Measurements from ENCODE around the gene GRWD1. TPM values are rescaled to one million over a fixed set of nuclear protein-coding genes. Genes with fewer than 3 reads are reported as not detected.

GRWD1 gene
- total RNA-seq, 4 donors from 2014 or later, result 27.8 to 36.0 (median 31.2) TPM

DNA sequence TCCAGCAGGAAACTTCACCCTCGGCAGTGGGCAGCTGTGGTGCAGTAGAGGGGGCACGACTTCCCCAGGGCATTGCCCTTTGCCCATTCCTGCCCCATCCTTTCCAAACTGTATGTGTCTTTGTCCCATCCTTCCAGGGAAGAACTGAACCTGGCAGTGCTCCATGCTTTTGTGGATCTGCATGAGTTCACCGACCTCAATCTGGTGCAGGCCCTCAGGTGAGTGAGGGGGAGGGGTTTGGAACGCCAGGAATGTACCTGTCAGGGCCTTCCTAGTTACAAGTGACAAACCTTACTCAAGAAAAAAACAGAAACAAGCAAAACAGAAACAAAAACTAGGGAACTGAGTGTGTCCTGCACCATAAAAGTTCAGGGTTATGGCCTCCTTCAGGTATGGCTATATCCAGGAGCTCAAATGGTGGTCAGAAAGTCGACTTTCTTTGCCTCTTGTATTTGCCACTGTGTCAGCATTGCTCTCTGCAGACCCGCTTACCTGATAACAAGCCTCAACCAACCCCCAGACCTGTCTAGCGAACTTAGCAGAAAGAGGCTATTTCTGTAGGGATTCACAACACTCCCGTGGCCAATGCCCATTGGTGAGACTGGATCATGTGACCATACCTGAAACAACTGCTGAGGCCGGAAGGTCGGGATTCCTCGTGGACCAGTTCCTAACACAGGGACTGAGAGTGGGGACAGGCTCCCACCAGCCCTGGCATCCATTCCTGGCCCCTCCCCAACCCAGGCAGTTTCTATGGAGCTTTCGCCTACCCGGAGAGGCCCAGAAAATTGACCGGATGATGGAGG, 27.6 kb downstream of the GRWD1 start:
- DNase-seq, result no peak
- Histone ChIP-seq H3K4me3 (no peak overlapping the region), H3K36me3 (peaks cover 0 to 78% of the 10 kb centered on the region in 2 donors)

DNA sequence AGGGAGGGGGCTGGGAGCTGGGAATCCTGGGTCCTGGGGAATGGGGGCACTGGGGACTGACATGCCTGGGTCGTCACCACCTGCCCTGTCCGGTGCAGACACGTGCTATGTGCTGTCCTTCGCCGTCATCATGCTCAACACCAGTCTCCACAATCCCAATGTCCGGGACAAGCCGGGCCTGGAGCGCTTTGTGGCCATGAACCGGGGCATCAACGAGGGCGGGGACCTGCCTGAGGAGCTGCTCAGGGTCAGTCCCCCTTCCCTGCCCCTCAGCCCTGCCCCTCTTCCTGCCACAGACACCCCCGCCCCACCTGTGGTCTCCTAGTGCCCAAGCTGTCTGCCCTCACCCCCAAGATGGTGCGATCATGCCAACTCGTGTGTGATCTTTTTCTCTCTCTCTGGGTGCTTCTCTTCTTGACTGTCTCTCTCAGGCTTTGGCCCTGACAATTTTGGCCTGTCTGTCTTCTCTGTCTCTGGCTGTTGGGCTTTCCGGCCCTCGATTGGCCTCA, 28.4 kb downstream of the GRWD1 start:
- Histone ChIP-seq H3K27ac (no peak overlapping the region), H3K9me3 (no peaks in the 10 kb centered on the region), H3K27me3 (no peaks in the 10 kb centered on the region), H3K4me3 (no peak overlapping the region), H3K36me3 (peaks cover 0 to 82% of the 10 kb centered on the region in 2 donors), H3K4me1 (peaks cover 8 to 12% of the 10 kb centered on the region in 2 donors)
- no peak for ATAC-seq
- intact Hi-C loops (cut with DNase I; ENCODE audit: low total_unique reads) (no loop called here), in situ Hi-C loops (cut with MboI; ENCODE audit: low sequenced_read_pairs in 4 of 4) (no loop called here)
- TF ChIP-seq, protein P1, sequence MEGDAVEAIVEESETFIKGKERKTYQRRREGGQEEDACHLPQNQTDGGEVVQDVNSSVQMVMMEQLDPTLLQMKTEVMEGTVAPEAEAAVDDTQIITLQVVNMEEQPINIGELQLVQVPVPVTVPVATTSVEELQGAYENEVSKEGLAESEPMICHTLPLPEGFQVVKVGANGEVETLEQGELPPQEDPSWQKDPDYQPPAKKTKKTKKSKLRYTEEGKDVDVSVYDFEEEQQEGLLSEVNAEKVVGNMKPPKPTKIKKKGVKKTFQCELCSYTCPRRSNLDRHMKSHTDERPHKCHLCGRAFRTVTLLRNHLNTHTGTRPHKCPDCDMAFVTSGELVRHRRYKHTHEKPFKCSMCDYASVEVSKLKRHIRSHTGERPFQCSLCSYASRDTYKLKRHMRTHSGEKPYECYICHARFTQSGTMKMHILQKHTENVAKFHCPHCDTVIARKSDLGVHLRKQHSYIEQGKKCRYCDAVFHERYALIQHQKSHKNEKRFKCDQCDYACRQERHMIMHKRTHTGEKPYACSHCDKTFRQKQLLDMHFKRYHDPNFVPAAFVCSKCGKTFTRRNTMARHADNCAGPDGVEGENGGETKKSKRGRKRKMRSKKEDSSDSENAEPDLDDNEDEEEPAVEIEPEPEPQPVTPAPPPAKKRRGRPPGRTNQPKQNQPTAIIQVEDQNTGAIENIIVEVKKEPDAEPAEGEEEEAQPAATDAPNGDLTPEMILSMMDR (IDR thresholded peaks at IDR 0.05 in 4 of 5, conservative IDR thresholded peaks at IDR 0.05 in 1 of 5), result no peak
- TF ChIP-seq POLR2A (IDR thresholded peaks at IDR 0.05), result no peak
- no peak for DNase-seq

More for the DNA sequence above, 27.6 kb downstream of the GRWD1 start:
- Histone ChIP-seq H3K27me3 (no peaks in the 10 kb centered on the region), H3K27ac (no peak overlapping the region), H3K9me3 (no peaks in the 10 kb centered on the region), H3K4me1 (peaks cover 11 to 15% of the 10 kb centered on the region in 2 donors)
- intact Hi-C loops (cut with DNase I; ENCODE audit: low total_unique reads), result no loop called here
- TF ChIP-seq, protein P1 (IDR thresholded peaks at IDR 0.05 in 4 of 5, conservative IDR thresholded peaks at IDR 0.05 in 1 of 5), result no peak
- TF ChIP-seq POLR2A (IDR thresholded peaks at IDR 0.05), result no peak
- in situ Hi-C loops (cut with MboI; ENCODE audit: low sequenced_read_pairs in 4 of 4), result no loop called here
- no peak for ATAC-seq

DNA sequence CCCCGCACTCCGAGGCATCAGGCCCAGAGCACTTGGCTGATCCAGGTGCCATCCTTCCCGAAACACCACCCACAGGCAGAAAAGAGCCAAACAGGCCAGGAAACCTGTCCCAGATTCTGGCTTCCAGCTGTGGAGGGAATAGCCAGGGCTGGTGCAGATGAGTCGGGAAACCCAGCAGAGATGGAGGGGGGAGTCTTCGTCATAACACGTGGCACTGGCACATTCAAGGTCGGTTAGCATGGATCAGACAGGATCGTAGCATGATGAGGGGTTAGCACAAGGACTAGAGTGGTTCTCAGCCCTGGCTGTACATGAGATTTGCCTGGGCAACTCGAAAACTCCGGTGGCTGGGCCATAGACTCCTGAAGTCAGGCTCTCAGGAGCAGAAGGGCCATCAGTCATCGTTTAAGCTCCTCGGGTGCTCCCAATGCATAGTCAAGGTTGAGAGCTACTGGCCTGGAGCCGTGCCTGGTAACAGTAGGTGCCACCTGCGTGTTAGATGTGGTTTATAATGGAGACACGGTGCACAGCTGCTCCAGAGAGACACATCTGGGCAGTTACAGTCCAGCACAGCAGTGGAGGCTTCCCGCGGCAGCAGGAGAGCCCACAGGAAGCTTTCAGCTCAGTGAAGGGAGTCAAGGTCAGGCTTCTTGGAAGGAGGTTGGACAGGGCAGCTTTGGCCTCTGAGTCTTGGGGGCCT, 29.7 kb downstream of the GRWD1 start:
- Histone ChIP-seq H3K36me3 (peaks cover 0 to 79% of the 10 kb centered on the region in 2 donors), H3K4me3 (no peak overlapping the region)
- intact Hi-C loops (cut with DNase I; ENCODE audit: low total_unique reads), result no loop called here

DNA sequence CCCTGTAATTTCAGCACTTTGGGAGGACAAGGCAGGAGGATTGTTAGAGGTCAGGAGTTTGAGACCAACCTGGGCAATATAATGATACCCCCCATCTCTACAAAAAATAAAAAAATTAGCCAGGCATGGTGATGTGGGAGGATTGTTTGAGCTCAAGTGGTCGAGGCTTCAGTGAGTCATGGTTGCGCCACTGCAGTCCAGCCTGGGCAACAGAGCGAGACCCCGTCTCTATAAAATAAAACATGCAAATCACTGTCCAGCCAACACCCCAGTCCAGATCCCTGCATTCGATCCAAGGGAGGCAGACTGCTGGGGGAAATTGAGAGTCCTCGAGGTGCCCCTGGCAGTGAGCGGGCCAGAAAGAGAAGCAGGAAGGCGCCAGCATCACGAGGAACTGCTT, 30.4 kb downstream of the GRWD1 start:
- no peaks in the 10 kb centered on the region for H3K9me3 ChIP-seq
- TF ChIP-seq, protein P1 (IDR thresholded peaks at IDR 0.05 in 4 of 5, conservative IDR thresholded peaks at IDR 0.05 in 1 of 5), result no peak
- TF ChIP-seq POLR2A (IDR thresholded peaks at IDR 0.05), result no peak
- H3K4me1 ChIP-seq, result peaks cover 8% of the 10 kb centered on the region in 2 donors
- intact Hi-C loops (cut with DNase I; ENCODE audit: low total_unique reads), result no loop called here
- in situ Hi-C loops (cut with MboI; ENCODE audit: low sequenced_read_pairs in 4 of 4), result no loop called here
- no peak for DNase-seq
- no peaks in the 10 kb centered on the region for H3K27me3 ChIP-seq
- no peak overlapping the region for H3K27ac ChIP-seq
- H3K36me3 ChIP-seq, result peaks cover 0 to 73% of the 10 kb centered on the region in 2 donors
- no peak for ATAC-seq
- no peak overlapping the region for H3K4me3 ChIP-seq

More for the DNA sequence above, 29.7 kb downstream of the GRWD1 start:
- H3K4me1 ChIP-seq, result peaks cover 4 to 6% of the 10 kb centered on the region in 2 donors
- H3K9me3 ChIP-seq, result no peaks in the 10 kb centered on the region
- TF ChIP-seq, protein P1 (IDR thresholded peaks at IDR 0.05 in 4 of 5, conservative IDR thresholded peaks at IDR 0.05 in 1 of 5), result no peak
- no peak for TF ChIP-seq POLR2A (IDR thresholded peaks at IDR 0.05)
- ATAC-seq (no peak), DNase-seq (no peak)
- in situ Hi-C loops (cut with MboI; ENCODE audit: low sequenced_read_pairs in 4 of 4), result no loop called here
- no peak overlapping the region for H3K27ac ChIP-seq
- no peaks in the 10 kb centered on the region for H3K27me3 ChIP-seq

Measured in gastrocnemius medialis (tissue), 4 donors.